Naive thymus-derived CD8-positive, alpha-beta T cell (primary cell): ENCODE data around the gene PNKP. TPM values are rescaled to one million over a fixed set of nuclear protein-coding genes. Genes with fewer than 3 reads are reported as not detected.
A peak's percentile ranks its signal among the peaks of the same experiment; 100 is the strongest.

ENCODE experiments used
- ATAC-seq, 2 donors: fragments of 150-1000 bp; cut with Tn5 transposase in 1 of 2; sonication (Bioruptor Pico), chemical (Tn5 transposase) in 1 of 2; 1 replicate in 1 of 2; 2 replicates in 1 of 2; pipeline ENCODE4 v1.10.0; 2021; ENCODE audit warnings: mild to moderate bottlenecking in 2 of 2, moderate library complexity in 2 of 2
- POLR2A ChIA-PET: fragments of 350-600 bp; sonication (Branson Sonifier 250); formaldehyde crosslinking; loops from one replicate; lab custom pipeline; 2021; ENCODE audit warnings: antibody characterized with exemption; lab: Charles Lee
- DNase-seq, 10 donors: peaks; one replicate each; pipeline versions ENCODE4 v3.0.0 to v3.0.0-alpha.2; 2020 to 2022
- H3K27ac Mint-ChIP-seq, 10 donors: one replicate each; pipeline ENCODE4 v1.8.0; 2020 to 2022; ENCODE audit warnings: mild to moderate bottlenecking in 10 of 10, mixed read lengths in 10 of 10, moderate library complexity in 4 of 10, inconsistent platforms in 1 of 10
- H3K27me3 Mint-ChIP-seq, 5 donors: one replicate each; pipeline ENCODE4 v1.8.0; 2021 to 2022; ENCODE audit warnings: mixed read lengths in 5 of 5
- H3K36me3 Mint-ChIP-seq, 3 donors: one replicate each; pipeline ENCODE4 v1.8.0; 2020 to 2022; ENCODE audit warnings: mixed read lengths in 3 of 3, mild to moderate bottlenecking in 2 of 3, inconsistent platforms in 1 of 3
- H3K4me1 Mint-ChIP-seq, 4 donors: one replicate each; pipeline ENCODE4 v1.8.0; 2021 to 2022; ENCODE audit warnings: mixed read lengths in 4 of 4
- H3K4me3 Mint-ChIP-seq, 10 donors: one replicate each; pipeline ENCODE4 v1.8.0; 2020 to 2022; ENCODE audit warnings: mild to moderate bottlenecking in 10 of 10, mixed read lengths in 10 of 10, moderate library complexity in 6 of 10, inconsistent platforms in 1 of 10
- H3K9me3 Mint-ChIP-seq, 9 donors: one replicate each; pipeline ENCODE4 v1.8.0; 2020 to 2022; ENCODE audit warnings: mixed read lengths in 9 of 9, mild to moderate bottlenecking in 3 of 9, inconsistent platforms in 1 of 9, moderate library complexity in 1 of 9
- polyA plus RNA-seq, 3 donors: library from polyadenylated mRNA; unstranded; fragments of 300-500 nt; fragmentation: Illumina TruSeq; gene quantifications; one replicate each; pipeline ENCODE4 v1.2.3, GENCODE V29; 2021
- total RNA-seq, 8 experiments: library from RNA in 2 of 8; stranded (reverse) in 2 of 8; gene quantifications; one replicate each; pipeline ENCODE4 v1.2.3 and lab custom pipeline; 2021 to 2026

PNKP gene
- total and polyA plus RNA-seq, 5 experiments from 2014 or later: 21.1 to 176 (median 24.3) TPM

- peaks cover 0 to 3% (median 0%) of the 10 kb centered on the region in 9 donors for H3K9me3 Mint-ChIP-seq
- H3K27me3 Mint-ChIP-seq: no peaks in the 10 kb centered on the region
- DNase-seq (no peak), ATAC-seq (no peak)
- POLR2A ChIA-PET: interaction anchor here (9.1 kb wide), 1 partner anchor 12 kb away, joined by 137 read pairs; the partner anchor contains the start of gene PNKP
- H3K4me3 Mint-ChIP-seq: no peak overlapping the region
- peaks cover 0 to 19% (median 0%) of the 10 kb centered on the region in 3 donors for H3K36me3 Mint-ChIP-seq
- H3K27ac Mint-ChIP-seq: no peak overlapping the region
- H3K4me1 Mint-ChIP-seq: peaks cover 16 to 32% (median 23%) of the 10 kb centered on the region in 4 donors
Measured at GRCh38 chr19:49854378-49855263, 12.8 kb downstream of the PNKP start.

GRCh38 chr19:49853852-49854377, 13.5 kb downstream of the PNKP start:
- Mint-ChIP-seq H3K4me1 (peaks cover 19 to 34% (median 25%) of the 10 kb centered on the region in 4 donors), H3K27ac (peak overlapping the region in 5 of 10 donors; percentile 34 to 79 (median 66)), H3K4me3 (peak overlapping the region in 7 of 10 donors; percentile 41 to 82 (median 58)), H3K36me3 (peaks cover 0 to 18% (median 3%) of the 10 kb centered on the region in 3 donors), H3K9me3 (peaks cover 0 to 4% (median 0%) of the 10 kb centered on the region in 9 donors), H3K27me3 (no peaks in the 10 kb centered on the region)
- DNase-seq (no peak), ATAC-seq (no peak)
- POLR2A ChIA-PET: interaction anchor here (0.6 to 9.1 kb wide), 2 partner anchors 12 to 318 kb away, joined by 3 to 137 read pairs; partner anchors contain the start of gene PNKP

- DNase-seq: no peak
- H3K4me1 Mint-ChIP-seq: peaks cover 19 to 43% (median 31%) of the 10 kb centered on the region in 4 donors
- peaks cover 0 to 5% (median 0%) of the 10 kb centered on the region in 9 donors for H3K9me3 Mint-ChIP-seq
- H3K4me3 Mint-ChIP-seq: peak overlapping the region; percentile 78 to 94 (median 89)
- no peaks in the 10 kb centered on the region for H3K27me3 Mint-ChIP-seq
- no peak for ATAC-seq
- peak overlapping the region; percentile 25 to 94 (median 90) for H3K27ac Mint-ChIP-seq
- H3K36me3 Mint-ChIP-seq: peaks cover 0 to 11% (median 3%) of the 10 kb centered on the region in 3 donors
- POLR2A ChIA-PET: interaction anchor here (3.7 to 9.1 kb wide), 2 partner anchors 13 to 23 kb away, joined by 53 to 137 read pairs; partner anchors contain the start of genes AKT1S1, PNKP and TBC1D17
Measured at GRCh38 chr19:49852631-49853126, 14.7 kb downstream of the PNKP start.

GRCh38 chr19:49851456-49852259, 15.7 kb downstream of the PNKP start:
- POLR2A ChIA-PET: interaction anchor here (1.1 to 9.1 kb wide), 9 partner anchors 14 to 134 kb away, joined by 3 to 137 read pairs (median 16); partner anchors contain the start of genes AKT1S1, AP2A1, FUZ and MED25
- ATAC-seq (peak; percentile 21 to 24), DNase-seq (peak in 6 of 10 donors; percentile 27 to 51 (median 40))
- Mint-ChIP-seq H3K4me3 (peak overlapping the region; percentile 78 to 94 (median 89)), H3K27ac (peak overlapping the region; percentile 80 to 94 (median 90)), H3K36me3 (peaks cover 0 to 6% (median 3%) of the 10 kb centered on the region in 3 donors), H3K27me3 (no peaks in the 10 kb centered on the region), H3K4me1 (peaks cover 19 to 44% (median 31%) of the 10 kb centered on the region in 4 donors), H3K9me3 (peaks cover 0 to 5% (median 0%) of the 10 kb centered on the region in 9 donors)

- H3K4me1 Mint-ChIP-seq: peaks cover 19 to 44% (median 31%) of the 10 kb centered on the region in 4 donors
Measured at GRCh38 chr19:49850487-49851342, 16.7 kb downstream of the PNKP start, which contains the start of gene PTOV1. Gene PTOV1 (plus strand): TSS chr19:49851159.

GRCh38 chr19:49850221-49850486, 17.2 kb downstream of the PNKP start:
- Mint-ChIP-seq H3K4me3 (peak overlapping the region; percentile 86 to 97 (median 92)), H3K9me3 (peaks cover 0 to 5% (median 0%) of the 10 kb centered on the region in 9 donors), H3K27ac (peak overlapping the region; percentile 83 to 99 (median 97)), H3K4me1 (peaks cover 19 to 44% (median 29%) of the 10 kb centered on the region in 4 donors), H3K27me3 (no peaks in the 10 kb centered on the region), H3K36me3 (peaks cover 0 to 3% (median 0%) of the 10 kb centered on the region in 3 donors)
- no peak for ATAC-seq
- POLR2A ChIA-PET: interaction anchor here (0.5 to 9.1 kb wide), 13 partner anchors 16 to 1212 kb away, joined by 3 to 137 read pairs (median 6); partner anchors contain the start of genes AKT1S1, AP2A1, CA11 and FUZ
- DNase-seq: no peak

More at GRCh38 chr19:49850487-49851342, 16.7 kb downstream of the PNKP start, which contains the start of gene PTOV1:
- Mint-ChIP-seq H3K36me3 (peaks cover 0 to 5% (median 3%) of the 10 kb centered on the region in 3 donors), H3K9me3 (peaks cover 0 to 5% (median 0%) of the 10 kb centered on the region in 9 donors), H3K4me3 (peak within 1 kb of the TSS; percentile 88 to 97 (median 92)), H3K27ac (peak within 1 kb of the TSS; percentile 83 to 99 (median 97)), H3K27me3 (no peaks in the 10 kb centered on the region)
- POLR2A ChIA-PET: interaction anchor here (0.5 to 9.1 kb wide), 16 partner anchors 13 to 1212 kb away, joined by 3 to 137 read pairs (median 4); partner anchors contain the start of genes AKT1S1, AP2A1, CA11 and FUZ
- DNase-seq (peak; percentile 82 to 93 (median 88)), ATAC-seq (peak; percentile 74 to 89)

GRCh38 chr19:49849433-49850220, 17.7 kb downstream of the PNKP start:
- DNase-seq (no peak), ATAC-seq (no peak)
- Mint-ChIP-seq H3K4me1 (peaks cover 19 to 47% (median 29%) of the 10 kb centered on the region in 4 donors), H3K27ac (peak overlapping the region; percentile 83 to 99 (median 97)), H3K9me3 (peaks cover 0 to 5% (median 0%) of the 10 kb centered on the region in 9 donors), H3K36me3 (peaks cover 0 to 3% (median 0%) of the 10 kb centered on the region in 3 donors), H3K27me3 (no peaks in the 10 kb centered on the region), H3K4me3 (peak overlapping the region; percentile 86 to 97 (median 92))
- POLR2A ChIA-PET: interaction anchor here (0.9 to 9.1 kb wide), 9 partner anchors 16 to 1211 kb away, joined by 3 to 137 read pairs (median 16); partner anchors contain the start of genes AKT1S1, CA11, FUZ and MED25

- Mint-ChIP-seq H3K27ac (peak overlapping the region in 3 of 10 donors; percentile 13 to 48 (median 39)), H3K36me3 (peaks cover 0 to 3% (median 0%) of the 10 kb centered on the region in 3 donors), H3K4me3 (peak overlapping the region in 9 of 10 donors; percentile 20 to 81 (median 62)), H3K9me3 (peaks cover 0 to 5% (median 0%) of the 10 kb centered on the region in 9 donors), H3K4me1 (peaks cover 19 to 50% (median 29%) of the 10 kb centered on the region in 4 donors), H3K27me3 (no peaks in the 10 kb centered on the region)
- DNase-seq (no peak), ATAC-seq (no peak)
- POLR2A ChIA-PET: interaction anchor here (1.0 to 9.1 kb wide), 5 partner anchors 11 to 30 kb away, joined by 3 to 137 read pairs (median 5); partner anchors contain the start of genes AKT1S1, PNKP and TBC1D17
Measured at GRCh38 chr19:49848938-49849337, 18.4 kb downstream of the PNKP start.

- no peak for DNase-seq
- ATAC-seq: no peak
- H3K27ac Mint-ChIP-seq: peak overlapping the region in 2 of 10 donors; percentile 34 to 62
Measured at GRCh38 chr19:49847731-49848696, 19.4 kb downstream of the PNKP start.

More at GRCh38 chr19:49847731-49848696, 19.4 kb downstream of the PNKP start:
- Mint-ChIP-seq H3K4me3 (peak overlapping the region in 1 of 10 donors; percentile 48), H3K4me1 (peaks cover 17 to 49% (median 26%) of the 10 kb centered on the region in 4 donors), H3K9me3 (peaks cover 0 to 5% (median 0%) of the 10 kb centered on the region in 9 donors), H3K36me3 (peaks cover 0 to 3% (median 0%) of the 10 kb centered on the region in 3 donors), H3K27me3 (no peaks in the 10 kb centered on the region)
- POLR2A ChIA-PET: interaction anchor here (0.6 to 9.1 kb wide), 5 partner anchors 10 to 238 kb away, joined by 3 to 137 read pairs (median 5); partner anchors contain the start of genes AKT1S1, PNKP and TBC1D17
